Caco-2 (cell line): Measurements from ENCODE around the gene MXRA7. TPM values are rescaled to one million over a fixed set of nuclear protein-coding genes. Genes with fewer than 3 reads are reported as not detected.

Experiments
- BruUV-seq: library from RNA; stranded (reverse); fragments of 400-500 nt; replicated peaks from 2 replicates; lab custom pipeline; 2021; lab: Mats Ljungman, UMichigan
- CTCF ChIA-PET: fragments of 300-600 bp; sonication (Branson Sonifier 250); formaldehyde crosslinking; loops from one replicate; lab custom pipeline; 2022; ENCODE audit warnings: antibody characterized with exemption; lab: Charles Lee
- POLR2A ChIA-PET: fragments of 300-600 bp; sonication (Branson Sonifier 250); formaldehyde crosslinking; loops from one replicate; lab custom pipeline; 2022; ENCODE audit warnings: antibody characterized with exemption; lab: Charles Lee
- DNase-seq, 2 experiments: peaks; one replicate each; pipeline versions ENCODE4 v3.0.0 to v3.0.0-alpha.2; 2020 to 2022
- H3K27me3 ChIP-seq: replicated peaks from 2 replicates; pipeline ENCODE4 v1.6.0; 2011; ENCODE audit warnings: low read length; ENCODE audit not compliant: control insufficient read depth, insufficient read depth
- H3K36me3 ChIP-seq: 2 replicates; pipeline ENCODE4 v1.5.1; 2011; ENCODE audit warnings: low read length; ENCODE audit not compliant: control insufficient read depth, insufficient read depth
- H3K4me1 ChIP-seq: fragments of 250-450 bp; sonication (Bioruptor Pico); 2 replicates; pipeline ENCODE4 v1.5.1; 2020; ENCODE audit warnings: mild to moderate bottlenecking
- H3K4me3 ChIP-seq: 2 replicates; pipeline ENCODE4 v1.5.1; 2011; ENCODE audit warnings: low read depth, mild to moderate bottlenecking, control low read depth, low read length
- H3K9me3 ChIP-seq: fragments of 250-450 bp; sonication (Bioruptor Pico); 2 replicates; pipeline ENCODE4 v1.5.1; 2020; ENCODE audit warnings: mild to moderate bottlenecking, moderate library complexity
- H3K27ac Mint-ChIP-seq: one replicate; pipeline ENCODE4 v1.8.0; 2022; ENCODE audit warnings: mixed read lengths; ENCODE audit not compliant: unreplicated experiment
- H3K27me3 Mint-ChIP-seq: one replicate; pipeline ENCODE4 v1.8.0; 2022; ENCODE audit warnings: mixed read lengths; ENCODE audit not compliant: insufficient read depth, unreplicated experiment
- H3K36me3 Mint-ChIP-seq: one replicate; pipeline ENCODE4 v1.8.0; 2022; ENCODE audit warnings: mild to moderate bottlenecking, mixed read lengths; ENCODE audit not compliant: insufficient read depth, unreplicated experiment
- H3K4me1 Mint-ChIP-seq: one replicate; pipeline ENCODE4 v1.8.0; 2022; ENCODE audit warnings: low read depth, mixed read lengths; ENCODE audit not compliant: unreplicated experiment
- H3K4me3 Mint-ChIP-seq: one replicate; pipeline ENCODE4 v1.8.0; 2022; ENCODE audit warnings: mild to moderate bottlenecking, moderate library complexity, mixed read lengths; ENCODE audit not compliant: unreplicated experiment
- H3K9me3 Mint-ChIP-seq: one replicate; pipeline ENCODE4 v1.8.0; 2022; ENCODE audit warnings: mixed read lengths; ENCODE audit not compliant: unreplicated experiment
- CTCF ChIP-seq, 2 experiments: fragments of 200-600 bp in 1 of 2; IDR thresholded peaks; 1 replicate in 1 of 2; 2 replicates in 1 of 2; pipeline versions ENCODE4 v1.5.1 to v1.8.0; 2011 to 2022; ENCODE audit warnings: antibody characterized with exemption in 1 of 2, control low read depth in 1 of 2, inconsistent platforms in 1 of 2, low read depth in 1 of 2, low read length in 1 of 2, mild to moderate bottlenecking in 1 of 2, moderate library complexity in 1 of 2; ENCODE audit not compliant: insufficient read depth in 1 of 2, severe bottlenecking in 1 of 2, unreplicated experiment in 1 of 2
- intact Hi-C: fragments of 100-400 bp; cut with micrococcal nuclease; formaldehyde crosslinking; loops from one replicate; pipeline ENCODE4 v1.10.0; 2022; ENCODE audit not compliant: unreplicated experiment
- total RNA-seq: library from RNA; stranded (reverse); gene quantifications from 2 replicates; pipeline ENCODE4 v1.2.3, GENCODE V29; 2022

Gene MXRA7
- total RNA-seq, 1 experiment from 2014 or later = 70.2 TPM

GRCh38 chr17:76736349-76737081 lies 25.8 kb upstream of the MXRA7 start:
- peak; percentile 8 to 15 for TF ChIP-seq CTCF (IDR thresholded peaks at IDR 0.05; ENCODE audit: insufficient read depth in 1 of 2, low read depth in 1 of 2, low read length in 1 of 2, severe bottlenecking in 1 of 2, unreplicated experiment in 1 of 2)
- H3K9me3 ChIP-seq = no peaks in the 10 kb centered on the region
- ChIA-PET POLR2A (interaction anchor here (0.6 to 1.6 kb wide), 5 partner anchors 9 to 555 kb away, joined by 3 to 17 read pairs (median 5); no protein-coding TSS in a partner anchor), CTCF (interaction anchor here (0.7 to 1.4 kb wide), 2 partner anchors 9 kb away, joined by 3 to 4 read pairs; partner anchors contain the start of gene METTL23)
- Mint-ChIP-seq H3K27ac (peak overlapping the region; percentile 96), H3K27me3 (no peaks in the 10 kb centered on the region), H3K36me3 (peaks cover 82% of the 10 kb centered on the region), H3K4me3 (peak overlapping the region; percentile 96), H3K9me3 (no peaks in the 10 kb centered on the region), H3K4me1 (peaks cover 21% of the 10 kb centered on the region)
- no peaks in the 10 kb centered on the region for H3K27me3 ChIP-seq
- no TSS peak for BruUV-seq
- intact Hi-C loops = loop anchor here (1.0 kb wide), 1 partner anchor 25 kb away; no protein-coding TSS in a partner anchor
- H3K4me1 ChIP-seq = peaks cover 18% of the 10 kb centered on the region
- DNase-seq = peak; percentile 75 to 82
- peak overlapping the region; percentile 97 for H3K4me3 ChIP-seq
- peaks cover 11% of the 10 kb centered on the region for H3K36me3 ChIP-seq

GRCh38 chr17:76735586-76736348 lies 25.0 kb upstream of the MXRA7 start:
- Histone ChIP-seq H3K36me3 (peaks cover 11% of the 10 kb centered on the region), H3K4me3 (peak overlapping the region; percentile 97), H3K4me1 (peaks cover 18% of the 10 kb centered on the region), H3K9me3 (no peaks in the 10 kb centered on the region), H3K27me3 (no peaks in the 10 kb centered on the region)
- intact Hi-C loops = no loop called here
- Mint-ChIP-seq H3K27me3 (no peaks in the 10 kb centered on the region), H3K36me3 (peaks cover 82% of the 10 kb centered on the region), H3K4me3 (peak overlapping the region; percentile 96), H3K27ac (peak overlapping the region; percentile 96), H3K4me1 (peaks cover 21% of the 10 kb centered on the region), H3K9me3 (no peaks in the 10 kb centered on the region)
- TF ChIP-seq CTCF (IDR thresholded peaks at IDR 0.05; ENCODE audit: insufficient read depth in 1 of 2, low read depth in 1 of 2, low read length in 1 of 2, severe bottlenecking in 1 of 2, unreplicated experiment in 1 of 2) = no peak
- no peak for DNase-seq
- no TSS peak for BruUV-seq
- POLR2A ChIA-PET = interaction anchor here (0.7 to 1.1 kb wide), 2 partner anchors 8 to 555 kb away, joined by 4 to 9 read pairs; no protein-coding TSS in a partner anchor
- CTCF ChIA-PET = interaction anchor here (1.4 kb wide), 1 partner anchor 8 kb away, joined by 4 read pairs; the partner anchor contains the start of gene METTL23

DNA sequence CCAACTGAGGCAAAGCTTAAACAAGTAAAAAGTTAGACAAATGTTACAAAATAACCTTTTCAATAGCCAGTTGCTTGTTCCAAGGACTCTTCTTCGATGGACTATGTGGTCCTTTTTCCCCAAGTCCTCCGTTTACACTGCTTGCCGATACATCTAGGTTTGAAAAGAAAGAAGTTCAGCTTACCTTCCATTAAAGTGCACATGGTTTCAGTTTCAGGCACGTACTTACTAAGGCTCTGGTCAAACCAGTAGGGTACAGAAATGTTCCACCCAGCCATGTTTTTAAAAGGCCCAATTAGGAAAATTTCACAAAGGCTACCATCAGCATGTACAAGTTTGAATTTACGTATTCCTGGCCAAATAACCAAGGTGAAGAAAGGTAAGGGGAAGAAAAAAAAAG lies 24.2 kb upstream of the MXRA7 start:
- no TSS peak for BruUV-seq
- POLR2A ChIA-PET = no interaction called here

More for the DNA sequence above, 24.2 kb upstream of the MXRA7 start:
- intact Hi-C loops = no loop called here
- no peak for DNase-seq
- no peak for TF ChIP-seq CTCF (IDR thresholded peaks at IDR 0.05; ENCODE audit: insufficient read depth in 1 of 2, low read depth in 1 of 2, low read length in 1 of 2, severe bottlenecking in 1 of 2, unreplicated experiment in 1 of 2)
- CTCF ChIA-PET = interaction anchor here (0.7 to 1.4 kb wide), 2 partner anchors 8 to 46 kb away, joined by 3 to 4 read pairs; partner anchors contain the start of gene METTL23
- peaks cover 11% of the 10 kb centered on the region for H3K36me3 ChIP-seq
- Mint-ChIP-seq H3K36me3 (peaks cover 88% of the 10 kb centered on the region), H3K4me1 (peaks cover 21% of the 10 kb centered on the region), H3K9me3 (no peaks in the 10 kb centered on the region), H3K27ac (peak overlapping the region; percentile 96), H3K4me3 (peak overlapping the region; percentile 96), H3K27me3 (no peaks in the 10 kb centered on the region)
- H3K4me3 ChIP-seq = peak overlapping the region; percentile 29
- H3K27me3 ChIP-seq = no peaks in the 10 kb centered on the region
- no peaks in the 10 kb centered on the region for H3K9me3 ChIP-seq
- H3K4me1 ChIP-seq = peaks cover 18% of the 10 kb centered on the region
